ENCODE results near the gene CLCNKB.
"Not testable (repeated sequence)": the region's sequence is repeated elsewhere in the genome, so short reads cannot be mapped to it uniquely, and the experiment has no call there.

The CLCNKB gene

DNA sequence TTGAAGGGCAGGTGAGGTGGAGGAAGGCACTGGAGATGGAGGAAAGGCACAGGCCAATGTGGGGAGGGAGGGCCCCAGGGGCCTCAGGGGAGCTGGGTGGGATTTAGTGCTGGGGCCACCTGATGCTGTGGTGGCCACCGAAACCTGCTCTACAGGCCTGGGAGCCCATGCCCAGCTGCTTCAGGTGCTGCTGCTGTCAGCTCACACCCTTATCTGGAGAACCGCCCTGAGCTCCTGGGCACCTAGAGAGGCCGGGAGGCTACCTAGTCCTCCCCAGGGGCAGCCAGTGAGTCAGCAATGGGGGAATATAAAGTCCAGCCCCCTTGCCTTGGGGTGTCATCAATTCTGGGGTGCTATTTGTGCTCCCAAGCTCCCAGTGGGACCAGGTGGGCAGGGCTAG lies 17.7 kb downstream of the CLCNKB start:
- DNase-seq (ENCODE audit: low read depth): no peak

DNA sequence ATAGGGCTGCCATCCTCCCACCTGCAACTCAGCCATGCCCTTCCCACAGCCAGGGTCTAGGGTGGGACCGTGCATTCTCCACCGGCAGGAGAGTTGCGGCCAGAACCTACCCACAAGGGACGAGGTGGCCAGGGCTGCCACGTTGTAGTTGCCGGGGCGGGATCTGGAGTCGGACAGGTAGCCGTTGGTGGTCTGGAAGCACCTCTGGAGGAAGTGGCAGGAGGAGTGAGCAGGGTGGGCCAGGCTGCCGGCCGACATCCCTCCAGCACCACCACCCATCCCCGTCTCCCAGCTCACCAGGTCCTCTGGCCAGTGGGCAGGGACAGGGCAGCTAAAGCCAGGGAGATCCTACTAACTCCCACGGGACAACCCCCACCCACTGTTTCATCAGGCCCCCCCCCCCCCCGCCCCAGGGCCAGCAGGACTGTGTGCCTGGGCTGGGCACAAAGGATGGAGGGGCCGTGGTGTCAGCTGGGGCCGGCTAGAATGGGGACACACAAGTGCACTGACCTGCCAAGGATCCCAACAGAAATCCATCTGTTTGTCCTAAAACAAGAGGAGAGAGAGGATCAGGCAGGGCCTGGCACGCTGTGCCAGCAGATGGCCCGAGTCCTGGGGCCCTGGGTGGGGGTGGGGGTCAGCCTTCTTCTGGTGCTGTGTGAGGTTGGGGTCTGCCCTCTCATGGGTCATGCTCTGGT lies 18.6 kb downstream of the CLCNKB start:
- DNase-seq (ENCODE audit: low read depth): not testable (repeated sequence)

DNA sequence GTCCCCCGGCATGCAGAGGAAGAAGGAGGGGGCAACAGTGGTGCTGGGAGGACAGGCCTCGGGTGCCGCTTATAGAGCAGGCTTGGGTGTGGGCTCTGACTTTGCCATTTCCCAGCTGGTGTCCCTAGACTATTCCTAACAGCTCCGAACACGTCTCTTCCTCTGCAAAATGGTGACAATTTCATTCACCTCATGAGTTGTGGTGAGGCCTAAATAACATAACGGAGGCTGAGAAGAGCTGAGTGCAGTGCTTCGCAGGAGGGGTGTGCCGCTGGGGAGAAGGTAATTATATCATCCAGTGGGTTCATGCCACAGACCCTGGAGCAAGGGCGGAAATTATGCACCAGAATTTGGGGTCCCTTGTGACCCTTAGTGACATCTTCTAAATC lies 19.1 kb downstream of the CLCNKB start:
- DNase-seq (ENCODE audit: low read depth): not testable (repeated sequence)

GRCh38 chr1:16063226-16063829 lies 19.7 kb downstream of the CLCNKB start:
- DNase-seq (ENCODE audit: low read depth): no peak

DNA sequence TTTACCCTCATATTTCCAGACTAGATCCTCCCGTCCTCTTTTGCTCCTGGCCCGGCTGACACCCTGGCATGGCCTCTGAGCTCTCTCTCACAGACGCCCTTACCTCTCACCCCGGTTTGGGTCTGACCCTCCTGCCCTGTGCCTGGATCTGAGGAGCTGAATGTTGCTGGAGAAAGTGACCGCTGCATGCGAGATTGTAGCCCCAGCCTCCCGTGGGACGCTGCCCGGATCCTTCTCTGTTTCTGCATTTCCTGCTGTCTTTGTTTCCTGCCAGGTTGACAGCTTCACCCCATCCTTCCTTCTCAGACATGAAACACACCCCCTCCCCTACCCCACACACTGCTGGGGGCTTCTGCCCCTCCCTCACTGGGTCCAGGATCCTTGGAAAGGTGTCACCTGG lies 20.3 kb downstream of the CLCNKB start:
- DNase-seq (ENCODE audit: low read depth): no peak

DNA sequence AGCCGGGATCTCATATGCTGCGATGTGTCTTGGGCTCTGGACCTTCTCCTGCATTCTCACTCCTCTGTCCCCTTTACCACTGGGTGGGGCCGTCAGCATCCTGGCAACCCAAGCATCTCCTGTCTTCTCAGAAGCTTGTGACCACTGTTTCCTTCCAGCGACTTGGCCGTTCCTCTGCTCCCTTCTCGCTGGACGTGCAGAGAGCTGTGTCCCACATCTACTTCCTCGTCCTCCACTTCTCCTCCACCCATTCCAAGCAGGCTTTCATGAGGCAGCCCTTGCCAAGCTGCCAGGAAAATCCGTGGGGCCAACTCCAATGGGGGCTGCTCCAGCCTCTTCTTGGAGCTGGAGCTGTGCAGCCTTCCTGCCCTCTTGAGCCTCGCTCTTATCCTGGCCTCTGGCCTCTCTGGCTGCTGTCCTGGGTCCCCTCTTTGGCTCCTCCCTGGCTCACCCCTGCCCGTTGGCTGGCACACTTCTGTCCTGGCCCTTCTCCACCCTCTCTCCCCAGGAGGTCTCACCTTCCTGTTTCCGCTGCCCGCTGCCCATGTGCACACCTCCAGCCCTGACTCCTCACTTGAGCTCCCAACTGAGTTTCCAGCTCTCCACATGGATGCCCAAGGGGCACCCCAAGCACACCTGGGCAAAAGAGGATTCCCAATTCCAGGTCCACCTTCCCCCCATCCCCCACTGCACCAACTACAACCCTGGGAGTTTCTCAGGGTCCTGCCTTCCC lies 21.1 kb downstream of the CLCNKB start:
- no peak for DNase-seq (ENCODE audit: low read depth)

GRCh38 chr1:16065269-16065576 lies 21.6 kb downstream of the CLCNKB start:
- no peak for DNase-seq (ENCODE audit: low read depth)

GRCh38 chr1:16066245-16066644 lies 22.7 kb downstream of the CLCNKB start:
- no peak for DNase-seq (ENCODE audit: low read depth)

- no peak for DNase-seq (ENCODE audit: low read depth)
Measured at GRCh38 chr1:16067127-16067768, 23.7 kb downstream of the CLCNKB start.

DNA sequence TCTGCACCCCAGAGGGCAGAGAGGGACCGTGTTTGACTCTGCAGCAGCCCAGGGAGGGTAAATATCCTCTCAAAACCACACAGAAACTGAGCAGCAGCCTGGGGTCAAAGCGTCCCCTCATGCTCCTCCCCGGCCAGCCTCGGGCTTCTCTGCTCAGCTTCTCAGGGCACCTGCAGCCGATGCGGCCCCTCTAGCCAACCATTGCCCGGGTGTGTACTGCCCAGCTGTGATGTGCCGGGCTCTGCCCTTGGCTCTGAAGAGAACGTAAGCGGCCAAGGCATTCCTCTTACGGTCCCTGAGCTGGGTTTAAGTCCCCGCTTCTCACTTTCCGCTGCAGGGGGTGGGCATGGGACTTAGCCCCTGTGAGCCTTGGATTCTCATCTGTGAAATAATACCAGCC lies 24.4 kb downstream of the CLCNKB start:
- no peak for DNase-seq (ENCODE audit: low read depth)

DNA sequence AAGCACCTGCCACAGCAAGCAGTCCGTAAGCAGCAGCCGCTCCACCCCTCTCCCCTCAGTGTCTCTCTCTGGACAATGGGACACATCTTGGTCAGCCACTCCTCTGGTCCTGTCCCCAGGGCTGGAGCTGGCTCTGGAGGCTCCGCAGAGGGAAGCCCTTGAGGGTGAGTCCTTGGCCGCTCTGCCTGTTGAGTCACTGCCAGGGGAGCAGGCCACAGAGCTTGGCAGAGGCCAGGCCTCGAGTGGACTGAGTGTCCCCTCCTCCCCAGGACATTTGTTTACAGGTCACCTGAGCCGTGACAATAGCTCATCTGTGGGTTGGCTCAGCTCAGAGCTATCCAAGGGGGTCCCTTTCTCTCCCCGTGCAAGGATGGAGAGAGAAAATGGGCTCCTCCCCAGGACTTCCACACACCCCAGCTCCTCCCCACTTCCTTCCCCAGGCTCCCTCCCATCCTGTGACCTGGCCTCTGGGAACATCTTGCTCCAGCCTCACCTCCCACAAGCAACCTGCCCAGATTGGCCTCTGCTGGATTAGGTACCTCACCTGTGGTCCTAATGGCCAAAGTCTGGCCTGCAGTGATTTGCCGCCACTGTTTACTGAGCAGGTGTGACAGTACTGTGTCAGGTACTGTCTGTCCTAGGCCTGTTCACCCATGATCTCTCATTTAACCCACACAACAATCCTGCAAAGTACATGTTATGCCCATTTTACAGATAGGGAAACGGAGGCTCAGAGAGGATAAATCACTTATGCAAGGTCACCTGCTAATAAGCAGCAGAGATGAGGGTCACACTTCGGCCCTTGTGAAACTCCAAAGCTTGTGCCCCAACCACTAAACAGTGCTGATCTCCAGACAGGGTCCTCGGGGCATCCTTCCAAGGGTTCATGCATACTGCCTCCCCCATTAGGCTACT lies 25.0 kb downstream of the CLCNKB start:
- no peak for DNase-seq (ENCODE audit: low read depth)

- DNase-seq (ENCODE audit: low read depth): no peak
Measured at GRCh38 chr1:16070640-16071355, 27.2 kb downstream of the CLCNKB start.

DNA sequence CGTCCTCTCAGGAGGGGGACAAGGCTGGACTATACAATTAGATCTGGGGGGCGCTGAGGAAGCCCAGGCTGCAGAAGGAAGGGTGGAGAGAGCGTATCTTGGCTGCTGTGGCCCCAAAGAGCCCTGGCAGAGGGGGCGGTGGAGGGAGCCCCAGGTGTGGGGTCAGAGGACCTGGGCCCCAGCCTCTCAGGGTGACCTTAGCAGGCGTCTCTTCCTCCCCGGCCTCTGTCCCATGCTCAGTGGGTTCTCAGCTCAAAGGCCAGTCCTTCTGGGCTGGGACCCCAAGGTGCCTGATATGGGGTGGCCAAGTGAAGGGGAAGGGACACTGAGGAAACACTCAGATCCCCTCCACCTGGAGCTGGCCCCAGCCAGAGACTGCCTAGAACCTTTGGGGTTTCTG lies 28.0 kb downstream of the CLCNKB start:
- no peak for DNase-seq (ENCODE audit: low read depth)

- no peak for DNase-seq (ENCODE audit: low read depth)
Measured at GRCh38 chr1:16072095-16072494, 28.5 kb downstream of the CLCNKB start.

DNA sequence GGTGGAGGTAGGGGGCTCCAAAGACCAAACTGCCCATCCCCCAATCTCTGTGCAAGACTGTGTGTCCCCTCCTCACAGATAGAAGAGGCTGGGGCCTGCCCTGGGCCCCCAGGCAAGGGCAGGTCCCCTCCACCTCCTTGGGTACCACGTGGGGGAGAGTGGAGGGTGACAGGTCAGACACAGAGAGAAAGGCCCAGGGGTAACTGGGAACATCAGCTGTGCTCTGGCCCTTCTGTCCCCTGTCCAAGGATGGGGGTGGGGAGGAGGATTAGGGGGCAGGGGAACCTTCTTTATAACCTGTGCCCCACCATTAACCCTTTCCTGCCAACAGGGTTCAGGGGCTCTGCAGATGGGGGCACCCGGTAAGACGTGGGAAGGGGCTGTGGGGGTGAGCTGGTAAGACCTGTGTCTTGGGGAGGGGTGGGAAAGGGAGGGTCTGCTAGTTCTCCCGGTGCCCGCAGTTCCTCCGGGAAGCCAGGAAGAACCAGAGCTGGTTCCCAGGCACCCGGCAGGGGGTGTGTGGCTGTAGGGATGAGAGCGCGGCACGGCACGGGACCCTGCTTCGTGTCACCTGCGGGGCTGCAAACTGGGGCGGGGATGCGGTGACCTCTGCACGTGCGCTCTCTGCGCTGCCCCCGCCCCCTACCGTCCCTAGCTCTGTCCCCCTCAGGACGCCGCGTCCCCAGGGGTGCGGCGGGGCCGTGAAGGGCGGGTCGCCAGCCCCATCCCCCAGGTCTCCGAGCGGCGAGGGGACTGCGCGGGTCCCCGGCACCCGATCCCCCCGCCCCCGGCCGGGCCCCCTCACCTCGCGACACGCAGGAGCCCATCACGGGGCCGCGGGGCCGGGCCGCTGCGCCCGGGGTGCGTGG lies 29.3 kb downstream of the CLCNKB start:
- DNase-seq (ENCODE audit: low read depth): no peak

GRCh38 chr1:16073490-16074119 lies 30.0 kb downstream of the CLCNKB start, which contains the start of gene FAM131C:
Gene FAM131C, minus strand, starts transcription at chr1:16073651. Its CDS starts 209 bp downstream, at chr1:16073442.
- peak; percentile 48 for DNase-seq (ENCODE audit: low read depth)

- no peak for DNase-seq (ENCODE audit: low read depth)
Measured at GRCh38 chr1:16074217-16074616, 30.6 kb downstream of the CLCNKB start.

- no peak for DNase-seq (ENCODE audit: low read depth)
Measured at GRCh38 chr1:16075337-16076030, 31.9 kb downstream of the CLCNKB start.

Measured in activated T-cell treated with anti-CD3 and anti-CD28 coated beads for 48 hours (primary cell).